Small intestine (tissue), 16 donors: Measurements from ENCODE around the gene CEP63. TPM values are rescaled to one million over a fixed set of nuclear protein-coding genes. Genes with fewer than 3 reads are reported as not detected.

Experiments used
- DNase-seq, 2 donors: peaks; one replicate each; pipeline versions ENCODE4 v3.0.0 to v3.0.0-alpha.2; 2013
- FAIRE-seq: peaks from 2 replicates; lab custom pipeline; 2012; peaks lifted over from hg19 to GRCh38; lab: Jason Lieb, UNC
- H3K27ac ChIP-seq, 3 donors: one replicate each; pipeline ENCODE4 v1.5.1; 2013; ENCODE audit warnings: low read length in 2 of 3, mild to moderate bottlenecking in 2 of 3, control low read depth in 1 of 3, inconsistent platforms in 1 of 3, low read depth in 1 of 3, moderate library complexity in 1 of 3
- H3K27me3 ChIP-seq, 3 donors: one replicate each; pipeline ENCODE4 v1.6.1; 2013; ENCODE audit warnings: low read length in 3 of 3, inconsistent platforms in 1 of 3; ENCODE audit not compliant: control insufficient read depth in 3 of 3, insufficient read depth in 3 of 3
- H3K36me3 ChIP-seq, 3 donors: one replicate each; pipeline ENCODE4 v1.6.1; 2013; ENCODE audit warnings: low read length in 3 of 3, inconsistent platforms in 1 of 3, low read depth in 1 of 3, mild to moderate bottlenecking in 1 of 3, moderate library complexity in 1 of 3; ENCODE audit not compliant: control insufficient read depth in 3 of 3, insufficient read depth in 2 of 3
- H3K4me1 ChIP-seq, 3 donors: one replicate each; pipeline ENCODE4 v1.6.1; 2013; ENCODE audit warnings: low read length in 2 of 3, inconsistent platforms in 1 of 3, low read depth in 1 of 3, mild to moderate bottlenecking in 1 of 3, moderate library complexity in 1 of 3; ENCODE audit not compliant: control insufficient read depth in 3 of 3, insufficient read depth in 2 of 3
- H3K4me3 ChIP-seq, 3 donors: one replicate each; pipeline ENCODE4 v1.5.1; 2013; ENCODE audit warnings: low read length in 3 of 3, control low read depth in 1 of 3, inconsistent platforms in 1 of 3, low read depth in 1 of 3, mild to moderate bottlenecking in 1 of 3, moderate library complexity in 1 of 3
- H3K9me3 ChIP-seq, 2 donors: one replicate each; pipeline ENCODE4 v1.6.1; 2013; ENCODE audit warnings: low read depth in 1 of 2, low read length in 1 of 2; ENCODE audit not compliant: control insufficient read depth in 2 of 2, insufficient read depth in 1 of 2
- WGBS, 3 donors: extraction: QIAGEN DNeasy Blood & Tissue Kit; methylation state at CpG; one replicate each; pipeline ENCODE4 v1.1.7; 2013; 5-methylcytosine and 5-hydroxymethylcytosine counted together
- long read RNA-seq, 10 donors: transcript quantifications; one replicate each; lab custom pipeline, GENCODE V29; 2026
- polyA plus RNA-seq, 4 donors: library from polyadenylated mRNA; stranded (reverse) in 3 of 4; unstranded in 1 of 4; fragments of 200-250 nt in 3 of 4; fragments of 120-200 nt in 1 of 4; gene quantifications; one replicate each; pipeline versions ENCODE4 v1.2.1 to v1.2.3, GENCODE V29; 2013
- donor health status: healthy with polysubstance abuse.
- donor health status: control.
- donor health status: control.
- donor health status: Bipolar disorder and iron deficiency.
- donor health status: healthy.

The CEP63 gene
- 10 to 100 TPM; 10.3 to 27.0 (median 13.9) TPM for polyA plus RNA-seq
- long read RNA-seq, donor 1: 0 reads
- long read RNA-seq, donor 2: 0 reads
- long read RNA-seq, donor 3: 0 reads
- long read RNA-seq, donor 4: 0 reads
- long read RNA-seq, donor 5, partial matches to known transcripts: 0 of 1 reads
- long read RNA-seq, donor 5, other reads (novel, unspliced or antisense): 0 of 1 reads
- long read RNA-seq, donor 6: 0 reads
- long read RNA-seq, donor 7: 0 reads
- long read RNA-seq, donor 8: 0 reads
- long read RNA-seq, donor 9, partial matches to known transcripts: 0 of 1 reads
- long read RNA-seq, donor 9, other reads (novel, unspliced or antisense): 0 of 1 reads
- long read RNA-seq, donor 10, partial matches to known transcripts: 0 of 1 reads
- long read RNA-seq, donor 10, other reads (novel, unspliced or antisense): 0 of 1 reads

- Histone ChIP-seq H3K4me3 (peak within 1 kb of the TSS; percentile 52 to 96 (median 91)), H3K4me1 (peaks cover 2 to 10% (median 7%) of the 10 kb centered on the region in 3 donors), H3K9me3 (no peaks in the 10 kb centered on the region), H3K27ac (peak within 1 kb of the TSS; percentile 95 to 96 (median 95)), H3K36me3 (peaks cover 4 to 10% (median 7%) of the 10 kb centered on the region in 3 donors), H3K27me3 (no peaks in the 10 kb centered on the region)
- 0% methylated on average over 78 to 81 of the region's 81 CpGs for WGBS, 3 donors
- FAIRE-seq: no peak
- DNase-seq: peak; percentile 98 to 99
Measured at GRCh38 chr3:134485718-134486576, at the start of gene CEP63, which contains the start of gene ANAPC13. CEP63 (plus strand) TSS chr3:134486057; CDS start chr3:134495321, 9,264 bp downstream. ANAPC13 (minus strand) TSS chr3:134485985; CDS start chr3:134482904, 3,081 bp downstream.

DNA sequence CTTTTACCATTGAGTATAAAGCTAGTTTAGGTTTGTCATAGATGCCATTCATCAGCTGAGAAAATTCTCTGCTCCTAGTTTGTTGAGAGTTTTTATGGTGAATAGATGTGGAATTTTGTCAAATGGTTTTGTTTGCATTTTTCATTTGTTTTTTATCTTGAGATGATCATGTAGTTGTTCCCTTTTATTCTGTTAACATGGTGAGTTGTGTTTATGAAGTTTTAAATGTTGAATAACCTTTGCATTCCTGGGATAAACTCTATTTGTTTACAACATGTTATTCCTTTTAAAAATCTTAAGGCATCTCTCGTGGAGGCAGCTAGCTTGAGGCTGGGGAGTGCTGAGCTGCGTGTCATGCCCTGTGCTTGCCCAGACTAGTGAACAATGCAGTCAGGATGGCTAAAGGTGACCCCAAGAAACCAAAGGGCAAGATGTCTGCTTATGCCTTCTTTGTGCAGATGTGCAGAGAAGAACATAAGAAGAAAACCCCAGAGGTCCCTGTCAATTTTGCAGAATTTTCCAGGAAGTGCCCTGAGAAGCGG lies 48.6 kb upstream of the CEP63 start:
- FAIRE-seq (no peak), DNase-seq (no peak)
- WGBS, 3 donors: 73 to 77% (median 74%) methylated on average over 3 of the region's 3 CpGs
- Histone ChIP-seq H3K27ac (no peak overlapping the region), H3K27me3 (peaks cover 0 to 4% (median 2%) of the 10 kb centered on the region in 3 donors), H3K4me3 (no peak overlapping the region), H3K4me1 (no peaks in the 10 kb centered on the region), H3K36me3 (no peaks in the 10 kb centered on the region), H3K9me3 (no peaks in the 10 kb centered on the region)

- Histone ChIP-seq H3K36me3 (no peaks in the 10 kb centered on the region), H3K4me1 (no peaks in the 10 kb centered on the region), H3K4me3 (no peak overlapping the region), H3K27me3 (peaks cover 0 to 2% (median 0%) of the 10 kb centered on the region in 3 donors), H3K27ac (no peak overlapping the region), H3K9me3 (peaks cover 0 to 4% of the 10 kb centered on the region in 2 donors)
- no peak for DNase-seq
- WGBS, 3 donors: 72 to 89% (median 78%) methylated on average over 1 of the region's 1 CpG
- FAIRE-seq: no peak
Measured at GRCh38 chr3:134441321-134441720, 44.5 kb upstream of the CEP63 start.

DNA sequence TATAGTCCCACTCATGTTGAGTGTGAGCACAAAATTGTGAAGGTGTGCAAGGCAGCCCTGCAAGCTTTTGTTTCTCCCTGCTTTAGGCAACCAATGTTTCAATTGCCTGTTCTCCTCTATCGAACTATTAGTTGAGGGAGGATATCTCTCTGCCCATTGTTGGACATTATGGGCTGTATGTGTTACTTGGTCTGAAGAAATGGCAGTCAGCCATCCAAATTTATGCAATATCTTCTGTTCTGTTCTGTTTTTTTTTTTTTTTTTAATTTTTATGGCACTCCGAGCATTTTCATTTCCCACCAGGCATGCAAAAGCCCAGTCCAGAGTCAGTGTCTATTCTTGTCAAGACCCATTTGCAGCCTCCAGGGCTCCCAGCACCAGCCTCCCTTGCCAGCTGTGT lies 44.0 kb upstream of the CEP63 start:
- H3K27ac ChIP-seq: no peak overlapping the region
- 77 to 83% (median 80%) methylated on average over 2 of the region's 2 CpGs for WGBS, 3 donors

DNA sequence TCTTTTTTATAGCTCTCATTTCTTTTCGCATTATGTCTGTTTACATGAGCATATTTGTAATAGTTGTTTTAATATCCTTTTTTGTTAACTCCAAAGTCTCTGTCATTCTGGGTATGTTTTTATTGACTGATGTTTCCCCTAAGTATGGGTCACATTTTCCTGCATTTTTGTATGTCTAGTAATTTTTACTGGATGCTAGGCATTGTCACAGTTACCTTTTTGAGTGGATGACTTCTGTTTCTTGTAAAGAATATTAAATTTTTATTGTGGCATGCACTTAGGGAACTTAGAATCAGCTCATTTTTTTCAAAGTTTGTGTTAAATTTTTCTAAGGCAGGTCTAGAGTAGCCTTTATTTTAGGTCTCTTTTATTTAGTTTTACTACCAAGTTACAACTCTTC lies 40.8 kb upstream of the CEP63 start:
- no peak for DNase-seq
- H3K4me3 ChIP-seq: no peak overlapping the region
- H3K4me1 ChIP-seq: no peaks in the 10 kb centered on the region
- no peaks in the 10 kb centered on the region for H3K36me3 ChIP-seq
- 74 to 100% (median 95%) methylated on average over 1 of the region's 1 CpG for WGBS, 3 donors
- no peak for FAIRE-seq
- H3K9me3 ChIP-seq: peaks cover 0 to 4% of the 10 kb centered on the region in 2 donors
- H3K27ac ChIP-seq: no peak overlapping the region
- peaks cover 0 to 1% (median 0%) of the 10 kb centered on the region in 3 donors for H3K27me3 ChIP-seq

More for the DNA sequence above, 44.0 kb upstream of the CEP63 start:
- H3K36me3 ChIP-seq: no peaks in the 10 kb centered on the region
- no peak for FAIRE-seq
- DNase-seq: no peak
- H3K27me3 ChIP-seq: peaks cover 0 to 2% (median 0%) of the 10 kb centered on the region in 3 donors
- no peaks in the 10 kb centered on the region for H3K4me1 ChIP-seq
- peaks cover 0 to 4% of the 10 kb centered on the region in 2 donors for H3K9me3 ChIP-seq
- no peak overlapping the region for H3K4me3 ChIP-seq

GRCh38 chr3:134445636-134446035 lies 40.2 kb upstream of the CEP63 start:
- H3K4me3 ChIP-seq: no peak overlapping the region
- FAIRE-seq: no peak
- H3K27me3 ChIP-seq: no peaks in the 10 kb centered on the region
- H3K36me3 ChIP-seq: no peaks in the 10 kb centered on the region
- WGBS, 3 donors: 35 to 70% (median 52%) methylated on average over 1 of the region's 1 CpG
- H3K27ac ChIP-seq: no peak overlapping the region
- DNase-seq: peak in 1 of 2 donors; percentile 10
- H3K9me3 ChIP-seq: peaks cover 0 to 4% of the 10 kb centered on the region in 2 donors
- no peaks in the 10 kb centered on the region for H3K4me1 ChIP-seq

- Histone ChIP-seq H3K9me3 (peaks cover 0 to 4% of the 10 kb centered on the region in 2 donors), H3K4me3 (no peak overlapping the region), H3K27me3 (no peaks in the 10 kb centered on the region), H3K27ac (no peak overlapping the region), H3K36me3 (no peaks in the 10 kb centered on the region), H3K4me1 (no peaks in the 10 kb centered on the region)
- FAIRE-seq: no peak
- no peak for DNase-seq
- 56 to 92% (median 80%) methylated on average over 3 of the region's 3 CpGs for WGBS, 3 donors
Measured at GRCh38 chr3:134446800-134447199, 39.1 kb upstream of the CEP63 start.

DNA sequence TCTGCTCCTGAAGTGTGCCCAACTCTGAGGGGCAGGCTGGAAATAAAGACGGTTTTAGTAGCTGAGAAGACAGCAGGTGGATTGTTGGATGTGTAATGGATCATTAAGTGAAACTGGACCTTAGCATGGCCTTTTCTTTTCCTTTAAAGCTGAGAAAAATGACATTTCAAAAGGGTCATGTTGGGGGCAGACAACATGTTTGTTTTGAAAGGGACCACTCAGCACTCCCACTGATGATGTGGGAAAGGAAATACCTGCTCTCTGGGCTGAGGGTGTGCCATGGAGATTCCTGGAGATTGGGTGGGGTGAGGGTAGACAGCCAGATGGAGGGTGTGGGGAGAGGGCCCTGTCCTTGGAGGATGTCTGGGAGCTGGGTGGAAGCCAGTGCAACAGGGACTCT lies 38.5 kb upstream of the CEP63 start:
- no peaks in the 10 kb centered on the region for H3K36me3 ChIP-seq
- 75 to 93% (median 88%) methylated on average over 1 of the region's 1 CpG for WGBS, 3 donors

More for the DNA sequence above, 38.5 kb upstream of the CEP63 start:
- no peaks in the 10 kb centered on the region for H3K27me3 ChIP-seq
- H3K4me1 ChIP-seq: no peaks in the 10 kb centered on the region
- no peak overlapping the region for H3K27ac ChIP-seq
- no peak overlapping the region for H3K4me3 ChIP-seq
- peaks cover 0 to 4% of the 10 kb centered on the region in 2 donors for H3K9me3 ChIP-seq
- FAIRE-seq (no peak), DNase-seq (no peak)
